Loucy (cell line): Measurements from ENCODE around the gene NCR2.

Experiments
- H2AFZ ChIP-seq: fragments of 200-600 bp; sonication (generic); 2 replicates; pipeline ENCODE4 v1.6.0; 2016; ENCODE audit warnings: antibody characterized with exemption, mild to moderate bottlenecking, low read length, moderate library complexity
- H3F3A ChIP-seq: fragments of 200-600 bp; 2 replicates; pipeline ENCODE4 v1.6.0; 2016; ENCODE audit warnings: antibody characterized with exemption, low read depth, mild to moderate bottlenecking
- H3K27me3 ChIP-seq: fragments of 200-600 bp; sonication (generic); 2 replicates; pipeline ENCODE4 v1.6.1; 2014; ENCODE audit warnings: low read length, mild to moderate bottlenecking; ENCODE audit not compliant: insufficient read depth, poor library complexity, severe bottlenecking
- H3K36me3 ChIP-seq: fragments of 200-600 bp; sonication (generic); 2 replicates; pipeline ENCODE4 v1.6.1; 2016; ENCODE audit warnings: low read length; ENCODE audit not compliant: insufficient read depth
- H3K4me1 ChIP-seq: fragments of 200-600 bp; sonication (generic); 2 replicates; pipeline ENCODE4 v1.5.1; 2014; ENCODE audit warnings: low read length, mild to moderate bottlenecking; ENCODE audit not compliant: insufficient read depth, poor library complexity, severe bottlenecking
- H3K4me2 ChIP-seq: fragments of 200-600 bp; sonication (generic); 2 replicates; pipeline ENCODE4 v1.6.0; 2014; ENCODE audit warnings: antibody characterized with exemption, low read length, low read depth, mild to moderate bottlenecking; ENCODE audit not compliant: poor library complexity, severe bottlenecking
- H3K4me3 ChIP-seq: fragments of 200-600 bp; sonication (generic); 2 replicates; pipeline ENCODE4 v1.5.1; 2014; ENCODE audit warnings: low read length, mild to moderate bottlenecking, mixed read lengths; ENCODE audit not compliant: poor library complexity, severe bottlenecking
- H3K79me2 ChIP-seq: fragments of 200-600 bp; sonication (generic); 2 replicates; pipeline ENCODE4 v1.6.1; 2014; ENCODE audit warnings: low read length; ENCODE audit not compliant: insufficient read depth
- H3K9ac ChIP-seq: fragments of 200-600 bp; sonication (generic); 2 replicates; pipeline ENCODE4 v1.6.0; 2014; ENCODE audit warnings: mild to moderate bottlenecking, low read depth, low read length, moderate library complexity; ENCODE audit not compliant: poor library complexity, severe bottlenecking
- H3K9me2 ChIP-seq: fragments of 200-600 bp; sonication (generic); replicated peaks from 2 replicates; pipeline ENCODE4 v1.6.1; 2016; ENCODE audit warnings: low read depth, low read length, mixed read lengths
- H3K9me3 ChIP-seq: fragments of 200-600 bp; sonication (generic); 2 replicates; pipeline ENCODE4 v1.6.1; 2014; ENCODE audit warnings: mild to moderate bottlenecking, antibody characterized with exemption, low read length, low read depth; ENCODE audit not compliant: insufficient read depth
- H4K20me1 ChIP-seq: fragments of 200-600 bp; sonication (generic); 2 replicates; pipeline ENCODE4 v1.6.0; 2014; ENCODE audit warnings: antibody characterized with exemption, low read length, mild to moderate bottlenecking; ENCODE audit not compliant: insufficient read depth, poor library complexity, severe bottlenecking
- CTCF ChIP-seq: fragments of 200-600 bp; sonication (generic); conservative IDR thresholded peaks from 2 replicates; pipeline ENCODE4 v1.5.1; 2014; ENCODE audit warnings: mild to moderate bottlenecking, antibody characterized with exemption, low read length
- EZH2phosphoT487 ChIP-seq: fragments of 200-600 bp; IDR thresholded peaks from 2 replicates; pipeline ENCODE4 v1.6.1; 2018; ENCODE audit warnings: antibody characterized with exemption, mild to moderate bottlenecking, moderate library complexity, borderline replicate concordance

Gene NCR2

GRCh38 chr6:41288754-41289129 is 46.7 kb upstream of the NCR2 start:
- H3K9ac ChIP-seq, result no peak overlapping the region
- H4K20me1 ChIP-seq, result no peaks in the 10 kb centered on the region
- no peak overlapping the region for H2AFZ ChIP-seq
- H3K36me3 ChIP-seq, result no peaks in the 10 kb centered on the region
- H3K4me1 ChIP-seq, result no peaks in the 10 kb centered on the region
- no peak overlapping the region for H3K4me3 ChIP-seq
- no peaks in the 10 kb centered on the region for H3K79me2 ChIP-seq
- no peaks in the 10 kb centered on the region for H3F3A ChIP-seq
- H3K4me2 ChIP-seq, result no peak overlapping the region
- no peak for TF ChIP-seq EZH2phosphoT487
- no peak for TF ChIP-seq CTCF
- no peaks in the 10 kb centered on the region for H3K9me2 ChIP-seq
- no peaks in the 10 kb centered on the region for H3K9me3 ChIP-seq
- peaks cover 10% of the 10 kb centered on the region for H3K27me3 ChIP-seq

- H3K36me3 ChIP-seq, result no peaks in the 10 kb centered on the region
- no peaks in the 10 kb centered on the region for H3K4me1 ChIP-seq
- H3K4me2 ChIP-seq, result no peak overlapping the region
- no peaks in the 10 kb centered on the region for H3K79me2 ChIP-seq
- H3K4me3 ChIP-seq, result no peak overlapping the region
- H3K9me2 ChIP-seq, result no peaks in the 10 kb centered on the region
- H3F3A ChIP-seq, result no peaks in the 10 kb centered on the region
- H2AFZ ChIP-seq, result no peak overlapping the region
- H3K9me3 ChIP-seq, result no peaks in the 10 kb centered on the region
- no peak overlapping the region for H3K9ac ChIP-seq
- TF ChIP-seq EZH2phosphoT487, result no peak
- no peak for TF ChIP-seq CTCF
- no peaks in the 10 kb centered on the region for H4K20me1 ChIP-seq
- peaks cover 1% of the 10 kb centered on the region for H3K27me3 ChIP-seq
These were observed 45.6 kb upstream of the NCR2 start for GRCh38 chr6:41289815-41290214.

GRCh38 chr6:41291717-41292116 is 43.7 kb upstream of the NCR2 start:
- Histone ChIP-seq H2AFZ (no peak overlapping the region), H3K79me2 (no peaks in the 10 kb centered on the region), H3K9me3 (no peaks in the 10 kb centered on the region), H4K20me1 (no peaks in the 10 kb centered on the region), H3K4me3 (no peak overlapping the region), H3F3A (no peaks in the 10 kb centered on the region), H3K4me1 (no peaks in the 10 kb centered on the region), H3K9me2 (no peaks in the 10 kb centered on the region), H3K9ac (no peak overlapping the region), H3K4me2 (no peak overlapping the region), H3K36me3 (no peaks in the 10 kb centered on the region), H3K27me3 (no peaks in the 10 kb centered on the region)
- no peak for TF ChIP-seq CTCF
- TF ChIP-seq EZH2phosphoT487, result no peak
